ENCODE results near the gene FAM32A.

Gene FAM32A

DNA sequence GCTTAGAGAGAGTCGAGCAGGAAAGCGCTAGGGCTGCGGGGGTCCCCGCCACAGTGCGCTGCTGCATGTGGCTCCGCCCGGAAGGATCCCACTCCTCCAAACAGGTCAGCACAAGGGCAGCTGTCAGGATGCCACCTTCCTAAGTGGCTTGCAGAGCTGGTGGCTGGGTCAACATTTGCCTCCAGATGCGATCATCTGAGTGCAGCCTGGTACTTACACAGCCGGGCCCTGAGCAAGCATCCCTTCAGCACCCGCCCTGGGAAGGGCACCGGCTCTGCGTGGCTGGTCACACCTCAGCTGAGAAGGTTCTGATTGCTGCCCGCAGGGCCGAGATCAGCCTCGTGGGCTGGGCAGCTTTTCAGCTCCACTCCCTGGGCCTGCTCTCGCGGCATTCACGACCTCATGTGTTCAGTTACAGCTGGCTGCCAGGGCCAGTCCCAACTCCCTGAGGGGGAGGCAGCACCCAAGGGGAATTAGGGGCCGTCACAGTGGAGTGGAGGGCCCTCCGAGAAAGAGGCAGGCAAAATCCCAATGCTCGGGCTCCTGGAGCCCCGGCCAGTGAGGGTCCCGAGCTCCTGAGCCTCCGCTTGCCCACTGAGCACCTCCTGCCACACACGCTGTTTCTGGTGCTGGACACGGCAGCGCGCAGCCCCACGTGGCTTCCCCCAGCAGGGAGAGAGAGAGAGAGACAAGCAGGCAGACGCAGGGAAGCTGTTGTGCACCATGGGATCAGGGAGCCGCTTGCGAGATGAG, 39.3 kb downstream of the FAM32A start:
- FAIRE-seq, result no peak
- no peak for DNase-seq (ENCODE audit: low spot score)

DNA sequence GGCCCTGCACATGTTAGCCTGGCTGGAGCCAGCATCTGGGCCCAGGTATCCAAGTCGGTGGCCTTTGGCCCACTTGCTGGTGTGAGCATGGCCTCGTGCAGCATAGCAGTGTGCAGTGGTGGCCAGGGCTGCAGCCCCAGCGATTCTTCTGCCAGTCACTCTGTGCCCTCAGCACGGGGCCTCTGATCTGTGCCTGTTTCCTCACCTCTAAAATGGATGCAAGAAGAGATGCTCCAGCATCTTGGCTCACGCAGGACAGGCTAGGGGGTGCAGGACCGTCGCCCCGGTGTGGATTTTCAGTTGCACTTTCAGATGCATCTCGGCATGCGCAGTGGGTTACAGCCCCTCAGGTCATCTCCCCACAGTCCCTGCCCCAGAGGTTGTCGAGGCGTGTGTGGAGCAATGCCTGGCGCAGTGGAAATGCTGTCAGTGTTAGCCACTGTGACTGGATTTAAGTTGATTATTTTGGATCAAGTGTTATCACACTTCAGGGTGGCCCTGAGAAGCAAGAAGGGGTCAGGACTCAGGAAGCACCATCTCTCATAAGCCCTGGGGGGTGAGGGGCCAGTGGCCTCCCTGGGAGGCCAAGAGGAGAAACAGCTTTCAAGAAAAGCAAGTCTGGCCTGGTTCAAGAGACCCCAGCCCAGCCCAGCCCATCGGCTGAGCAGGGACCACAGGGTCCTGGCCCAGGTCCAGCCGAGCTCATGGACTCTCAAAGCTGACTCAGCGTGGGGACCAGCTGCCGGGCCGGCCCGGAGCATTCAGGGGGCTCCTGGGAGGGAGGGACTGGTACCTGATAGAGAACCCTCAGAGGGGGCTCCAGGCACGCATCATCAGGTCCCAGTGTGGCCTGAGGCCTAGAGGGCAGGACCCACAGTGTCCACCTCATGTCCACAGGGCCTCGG, 40.3 kb downstream of the FAM32A start:
- FAIRE-seq, result no peak
- DNase-seq (ENCODE audit: low spot score), result no peak

DNA sequence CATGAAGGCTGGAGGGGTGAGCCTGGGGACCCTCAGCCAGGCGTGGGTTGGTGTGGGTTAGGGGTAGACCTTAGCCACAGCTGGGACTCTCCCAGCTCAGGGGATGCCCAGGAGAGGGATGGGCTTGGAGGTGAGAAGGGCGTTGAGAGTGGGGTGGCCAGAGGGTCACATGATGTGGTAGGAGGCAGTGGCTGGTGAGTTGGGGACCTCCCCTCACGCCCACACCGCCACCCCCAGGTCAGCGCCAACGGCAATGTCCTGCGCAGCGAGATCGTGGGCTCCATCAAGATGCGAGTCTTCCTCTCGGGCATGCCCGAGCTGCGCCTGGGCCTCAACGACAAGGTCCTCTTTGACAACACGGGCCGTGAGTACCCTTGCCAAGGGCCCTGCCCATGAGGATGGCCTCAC, 41.0 kb downstream of the FAM32A start:
- FAIRE-seq, result no peak
- no peak for DNase-seq (ENCODE audit: low spot score)

DNA sequence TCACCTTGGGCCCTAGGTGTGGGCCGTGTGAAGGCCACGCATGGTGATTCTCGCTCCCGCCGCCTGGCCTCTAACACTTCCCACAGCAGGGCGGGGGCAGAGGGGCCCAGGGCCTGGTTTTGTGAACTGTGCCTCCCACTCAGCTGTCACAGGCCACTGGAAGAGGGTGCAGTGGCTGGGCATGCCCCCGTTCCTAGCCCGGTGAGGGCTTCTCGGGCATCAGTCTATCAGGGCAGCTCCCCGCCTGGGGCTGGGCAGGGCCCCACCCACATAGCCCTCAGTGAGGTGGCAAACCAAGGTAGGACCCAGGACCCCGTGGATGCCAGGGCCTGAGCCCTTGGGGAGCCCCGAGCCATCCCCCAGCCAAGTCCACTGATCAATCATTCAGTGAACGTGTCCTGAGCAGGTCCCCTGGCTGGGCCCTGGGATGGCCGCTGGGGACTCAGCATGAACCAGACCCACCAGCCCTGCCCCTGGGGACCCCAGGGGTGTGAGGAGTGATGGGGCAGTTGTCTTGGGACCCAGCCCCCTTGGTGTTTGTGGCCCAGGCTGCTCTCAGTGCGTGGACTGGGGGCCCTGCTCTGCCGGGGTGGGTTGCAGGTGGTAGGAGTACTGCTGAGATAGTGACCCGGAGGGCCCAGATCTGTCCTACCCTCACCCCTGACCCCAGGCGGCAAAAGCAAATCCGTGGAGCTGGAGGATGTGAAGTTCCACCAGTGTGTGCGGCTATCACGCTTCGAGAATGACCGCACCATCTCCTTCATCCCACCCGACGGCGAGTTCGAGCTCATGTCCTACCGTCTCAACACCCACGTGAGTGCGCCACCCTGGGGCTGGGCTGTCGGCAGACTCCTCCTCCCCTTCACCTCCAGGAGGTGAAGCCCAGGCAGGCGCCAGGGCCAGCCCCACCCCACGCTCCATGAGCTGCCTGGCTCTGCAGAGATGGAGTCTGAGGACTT, 41.9 kb downstream of the FAM32A start:
- DNase-seq (ENCODE audit: low spot score) (no peak), FAIRE-seq (no peak)

DNA sequence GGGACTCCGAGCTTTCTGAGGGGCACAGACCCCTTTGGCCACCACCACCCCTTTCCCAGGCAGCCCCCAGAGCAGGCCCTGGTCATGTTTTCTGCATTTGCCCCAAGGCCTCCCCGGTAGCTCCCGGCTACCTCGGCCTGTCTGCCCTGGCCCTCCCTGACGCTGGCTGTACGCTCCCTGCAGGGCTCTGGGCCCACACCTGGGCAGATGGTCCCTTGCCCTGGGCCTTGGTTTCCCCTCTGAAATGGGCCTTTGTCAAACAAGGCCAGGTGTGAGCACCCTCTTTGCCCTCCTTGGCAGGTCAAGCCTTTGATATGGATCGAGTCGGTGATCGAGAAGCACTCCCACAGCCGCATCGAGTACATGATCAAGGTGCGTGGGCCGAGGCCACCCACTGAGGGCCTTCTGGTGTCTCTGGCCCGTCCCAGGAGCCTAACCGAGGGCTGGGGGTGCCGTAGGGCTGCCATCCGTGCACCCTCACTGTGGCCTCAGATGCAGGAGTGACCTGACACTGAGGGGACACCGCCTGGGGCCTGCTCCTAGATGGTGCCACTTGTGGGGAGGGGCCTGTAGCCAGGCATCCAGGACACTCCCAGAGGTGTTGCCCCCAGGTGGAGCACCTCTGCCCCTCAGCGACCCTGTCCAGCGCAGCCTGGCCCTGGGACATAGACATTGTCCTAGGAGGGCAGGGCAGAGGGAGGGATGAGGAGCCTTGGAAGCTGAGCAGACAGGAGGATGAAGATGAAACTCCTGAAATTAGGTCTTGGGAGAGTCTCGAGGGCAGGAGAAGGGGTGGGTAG, 42.8 kb downstream of the FAM32A start:
- FAIRE-seq, result no peak
- no peak for DNase-seq (ENCODE audit: low spot score)

DNA sequence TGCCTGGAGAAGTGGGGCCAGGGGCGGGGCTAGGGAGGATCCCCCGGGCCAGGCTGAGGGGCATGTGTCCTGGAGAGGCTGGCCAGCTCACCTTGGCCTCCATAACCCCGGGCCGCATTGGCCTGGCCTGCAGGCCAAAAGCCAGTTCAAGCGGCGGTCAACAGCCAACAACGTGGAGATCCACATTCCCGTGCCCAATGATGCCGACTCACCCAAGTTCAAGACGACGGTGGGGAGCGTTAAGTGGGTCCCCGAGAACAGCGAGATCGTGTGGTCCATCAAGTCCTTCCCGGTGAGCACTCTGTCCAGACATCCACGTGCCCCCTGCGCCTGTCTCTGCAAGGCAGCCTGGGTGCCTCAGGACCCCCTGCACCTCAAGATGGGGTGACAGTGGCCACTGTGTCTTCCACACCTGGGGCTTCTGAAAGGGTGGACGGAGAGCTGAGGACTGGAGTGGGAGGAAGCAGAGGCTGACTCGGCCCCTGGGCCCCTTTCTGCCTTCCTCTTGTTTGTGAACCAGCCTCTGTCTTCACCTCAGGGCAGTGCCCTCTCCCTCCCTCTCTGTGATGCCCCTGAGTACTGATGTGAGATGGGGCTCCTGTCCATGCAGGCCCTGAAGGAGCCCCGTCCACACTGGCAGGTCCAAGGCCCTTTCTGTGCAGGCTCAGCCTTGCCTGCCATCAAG, 43.6 kb downstream of the FAM32A start:
- DNase-seq (ENCODE audit: low spot score) (no peak), FAIRE-seq (no peak)

DNA sequence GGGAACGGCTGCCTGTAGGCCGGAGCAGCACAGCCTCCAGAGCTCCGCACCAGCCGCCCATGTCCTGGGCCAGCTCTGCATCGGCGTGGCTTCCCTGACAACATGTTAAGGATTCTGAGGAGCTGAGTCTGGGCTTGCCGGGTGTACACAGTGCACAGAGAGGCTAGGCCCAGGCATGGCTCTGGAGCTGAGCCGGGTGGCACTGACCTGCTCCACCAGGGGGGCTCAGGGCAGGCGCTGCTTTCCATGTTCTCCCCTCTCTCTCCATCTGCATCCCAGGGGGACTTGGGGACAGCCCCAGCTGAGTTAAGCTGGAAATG, 44.1 kb downstream of the FAM32A start:
- DNase-seq (ENCODE audit: low spot score) (no peak), FAIRE-seq (no peak)

DNA sequence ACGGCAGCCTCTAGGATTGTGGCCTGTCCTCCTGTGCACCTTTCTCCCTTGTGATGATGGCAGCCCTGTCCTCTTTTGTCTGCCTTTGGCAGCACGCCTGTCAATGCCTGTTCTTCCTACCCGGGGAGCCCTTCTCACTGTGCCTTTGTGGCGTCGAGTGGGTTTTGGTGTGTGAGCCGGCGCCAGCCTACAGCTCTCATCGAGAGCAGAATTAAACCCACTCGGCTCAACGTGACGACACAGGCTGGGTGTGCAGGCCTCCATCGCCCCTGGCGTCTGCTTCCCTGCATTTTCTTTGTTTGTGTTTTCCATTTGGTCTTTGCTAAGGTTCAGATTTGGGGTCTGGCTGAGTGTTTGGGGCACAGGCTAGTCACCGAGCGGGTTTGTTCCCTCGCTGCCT, 46.9 kb downstream of the FAM32A start:
- DNase-seq (ENCODE audit: low spot score) (no peak), FAIRE-seq (no peak)

DNA sequence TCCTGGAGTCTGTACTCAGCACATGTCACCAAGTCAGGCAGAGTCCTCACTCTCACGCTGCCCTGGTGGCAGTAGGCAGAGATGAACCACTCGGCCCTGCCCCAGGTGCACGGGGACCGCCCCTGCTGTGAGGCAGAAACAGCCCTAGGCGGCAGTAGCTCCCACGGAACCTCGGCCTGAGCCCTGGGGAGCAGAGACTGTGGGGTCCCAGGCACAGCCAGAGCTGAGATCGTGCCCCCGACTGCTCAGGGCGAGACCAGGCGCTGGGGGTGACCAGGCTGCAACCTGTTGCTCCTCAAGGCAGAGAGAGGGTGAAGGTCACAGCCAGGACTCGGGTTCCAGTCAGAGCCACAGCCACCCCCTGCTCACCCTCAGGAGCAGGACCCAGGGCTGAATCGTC, 47.4 kb downstream of the FAM32A start:
- FAIRE-seq (no peak), DNase-seq (ENCODE audit: low spot score) (no peak)

DNA sequence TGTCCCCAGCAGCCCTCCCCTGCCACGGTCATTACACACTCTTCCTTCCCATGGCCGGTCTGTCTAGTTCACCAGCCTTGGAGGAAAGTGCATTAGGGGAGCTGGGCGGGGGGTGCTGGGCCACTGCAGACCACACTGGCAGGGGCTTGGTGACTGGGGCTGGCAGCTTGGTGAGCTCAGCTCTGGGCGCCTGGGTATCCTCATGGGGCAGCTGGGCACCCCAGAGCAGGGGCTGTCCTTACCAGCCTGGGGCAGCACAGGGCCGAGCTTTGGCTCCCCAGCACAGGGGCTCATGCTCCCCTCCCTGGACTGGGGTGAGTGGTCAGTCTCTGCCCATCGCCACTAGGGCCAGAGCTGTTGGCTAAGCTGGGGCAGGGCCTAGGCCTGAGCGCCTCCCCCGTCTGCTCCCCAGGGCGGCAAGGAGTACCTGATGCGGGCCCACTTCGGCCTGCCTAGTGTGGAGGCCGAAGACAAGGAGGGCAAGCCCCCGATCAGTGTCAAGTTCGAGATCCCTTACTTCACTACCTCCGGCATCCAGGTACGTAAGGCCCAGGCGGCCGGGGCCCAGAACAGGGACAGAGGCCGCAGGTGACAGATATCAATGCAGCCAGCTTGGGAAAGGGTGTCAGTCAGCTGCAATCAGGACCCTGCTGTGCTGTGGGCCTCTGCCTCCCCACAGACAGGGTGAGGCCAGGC, 48.0 kb downstream of the FAM32A start:
- no peak for FAIRE-seq

DNA sequence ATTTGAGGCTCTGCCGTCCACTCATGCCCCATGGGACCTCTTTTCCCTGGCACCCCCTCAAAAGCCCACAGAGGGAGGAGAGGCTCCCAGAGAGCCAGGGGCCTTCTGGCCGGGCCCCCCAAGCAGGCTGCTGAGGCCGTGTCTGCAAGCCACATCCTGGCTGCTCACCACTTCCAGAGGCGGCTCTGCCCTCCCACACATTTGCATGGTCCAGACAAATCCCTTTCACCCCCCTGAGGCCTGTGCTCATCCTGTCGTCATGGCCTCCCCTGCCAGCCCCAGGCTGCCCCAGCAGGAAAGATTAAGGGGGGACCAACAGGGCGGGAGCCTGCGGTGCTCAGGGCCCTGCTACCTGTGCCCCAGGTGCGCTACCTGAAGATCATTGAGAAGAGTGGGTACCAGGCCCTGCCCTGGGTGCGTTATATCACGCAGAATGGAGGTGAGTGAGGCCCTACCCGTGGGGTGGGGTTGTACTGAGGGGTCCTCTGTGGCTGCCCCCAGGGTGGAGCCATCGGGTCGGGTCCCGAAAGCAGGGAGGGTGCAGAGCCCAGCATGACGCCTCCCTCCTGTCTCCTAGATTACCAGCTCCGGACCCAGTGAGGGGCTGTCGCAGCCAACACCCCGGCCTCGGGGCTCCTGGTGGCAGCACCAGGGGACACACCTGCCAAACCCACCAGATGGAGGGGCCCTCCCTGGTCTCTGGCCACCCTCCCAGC, 48.8 kb downstream of the FAM32A start:
- no peak for FAIRE-seq
- no peak for DNase-seq (ENCODE audit: low spot score)

More for the DNA sequence above, 48.0 kb downstream of the FAM32A start:
- no peak for DNase-seq (ENCODE audit: low spot score)

DNA sequence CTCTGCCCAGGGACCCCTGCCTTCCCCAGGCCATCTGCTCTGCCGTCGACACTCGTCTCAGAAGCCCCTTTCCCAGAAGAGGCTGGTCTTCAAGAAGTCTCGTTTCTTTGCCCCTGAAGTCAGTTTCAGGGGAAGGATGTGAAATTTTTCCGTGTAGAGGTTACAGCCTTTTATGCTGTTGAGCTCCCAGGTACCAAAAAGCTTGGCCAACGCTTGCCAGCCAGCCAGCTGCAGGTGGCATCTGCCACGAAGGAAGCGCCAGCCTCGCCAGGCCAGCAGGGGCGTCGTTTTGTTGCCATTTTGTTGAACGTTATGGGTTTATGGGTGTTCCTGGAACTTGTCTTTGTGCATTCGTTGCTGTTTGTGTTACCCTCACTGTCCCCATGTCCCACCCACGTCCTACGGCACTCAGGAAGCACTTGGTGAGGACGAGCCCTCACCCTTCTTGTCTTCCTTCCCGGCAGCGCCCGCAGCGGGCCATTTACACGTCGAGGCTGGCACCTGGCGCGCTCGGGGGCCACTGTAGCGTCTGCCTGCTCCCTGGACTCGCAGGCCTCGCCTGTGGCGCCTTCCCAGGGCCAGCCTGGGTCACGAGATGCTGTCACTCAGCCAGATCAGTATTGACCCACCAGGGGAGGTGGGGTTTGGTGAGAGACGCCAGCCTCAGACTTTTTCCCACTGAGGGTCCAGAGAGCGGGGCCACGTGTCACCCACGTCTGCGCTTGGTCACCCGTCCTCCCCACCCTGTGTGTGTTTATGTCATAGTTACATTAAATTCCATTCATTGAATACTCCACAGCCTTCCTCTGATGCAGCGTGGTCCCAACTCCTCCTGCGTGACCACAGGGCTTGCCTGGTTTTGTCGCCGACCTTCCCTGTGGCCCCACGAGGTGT, 49.6 kb downstream of the FAM32A start:
- DNase-seq (ENCODE audit: low spot score) (no peak), FAIRE-seq (no peak)

DNA sequence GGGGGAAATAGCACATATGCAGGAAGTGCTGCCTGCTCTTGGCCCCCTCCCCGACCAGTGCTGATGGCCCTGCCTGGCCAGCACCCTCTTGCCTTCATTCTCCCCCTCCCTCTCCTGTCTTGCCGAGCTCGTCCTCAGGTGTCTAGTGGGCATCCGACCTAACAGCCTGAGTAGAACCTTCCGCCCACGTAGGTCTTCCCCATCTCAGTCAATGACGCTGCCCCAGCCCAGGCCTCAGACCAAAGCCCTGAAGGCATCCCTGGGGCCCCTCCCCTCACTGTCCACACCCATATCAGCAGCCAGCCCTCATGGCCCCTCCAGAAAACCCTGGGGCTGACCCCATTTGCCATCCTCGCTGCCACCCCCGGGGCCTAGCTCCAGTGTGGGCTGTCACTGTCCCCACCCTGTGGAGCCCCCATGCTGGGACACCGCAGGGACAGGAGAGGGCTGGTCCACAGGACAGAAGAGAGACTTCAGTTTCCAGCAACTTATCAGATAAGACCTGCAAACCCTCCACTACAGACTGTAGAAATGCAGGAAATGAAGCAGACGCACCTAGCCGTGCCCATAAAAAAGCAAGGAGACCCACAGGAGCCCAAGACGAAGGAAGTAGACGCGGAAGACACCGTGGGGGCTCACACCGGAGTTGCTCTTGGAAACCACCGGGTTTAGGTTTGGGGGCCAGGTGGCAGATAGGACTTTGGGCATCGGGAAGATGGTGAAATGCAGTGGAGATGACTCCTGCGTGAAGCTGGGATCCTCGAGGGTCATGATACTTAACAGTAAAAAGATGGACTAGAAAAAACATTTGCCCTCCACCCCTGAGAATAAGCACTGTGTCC, 50.8 kb downstream of the FAM32A start:
- FAIRE-seq (no peak), DNase-seq (ENCODE audit: low spot score) (no peak)
